GM18511 (cell line): ENCODE measurements around the gene KIRREL3.

ENCODE experiments used
- ATAC-seq: cut with Tn5 transposase; IDR thresholded peaks from one replicate; pipeline ENCODE4 v1.9.1; 2021; ENCODE audit warnings: mild to moderate bottlenecking, moderate library complexity; ENCODE audit not compliant: unreplicated experiment

Gene KIRREL3

DNA sequence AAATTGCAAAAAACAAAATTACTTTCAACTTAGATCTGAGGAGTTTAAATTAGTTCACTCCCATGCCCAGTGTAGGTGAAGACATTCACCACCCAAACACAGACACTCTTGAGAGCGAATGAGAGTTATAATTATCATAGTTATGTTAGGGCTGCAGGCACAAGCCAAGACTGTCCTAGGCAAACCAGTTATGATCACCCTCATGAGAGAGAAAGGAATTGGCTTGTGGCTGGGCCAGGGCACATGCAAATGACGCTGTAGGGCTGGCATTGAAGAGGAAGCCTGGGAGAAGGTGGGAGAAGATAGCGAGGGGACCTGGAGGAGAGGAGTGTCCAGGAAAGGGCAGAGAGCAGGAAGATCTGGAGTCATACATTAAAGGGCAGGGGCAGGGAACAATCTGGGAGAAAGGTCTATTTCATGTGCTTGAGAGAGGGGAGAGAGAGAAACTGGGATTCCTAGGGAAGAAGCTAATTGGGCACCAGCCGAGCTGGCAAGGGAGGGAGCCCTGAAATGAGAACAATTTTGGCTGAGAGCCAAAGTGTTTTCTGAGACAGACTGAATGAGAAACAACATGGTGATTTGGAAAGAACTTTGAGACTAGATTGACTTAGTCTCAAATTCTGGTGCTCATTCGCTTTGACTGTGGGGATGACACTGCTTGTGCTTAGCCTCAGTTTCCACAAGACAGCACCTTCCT is 279.9 kb downstream of the KIRREL3 start:
- no peak for ATAC-seq

DNA sequence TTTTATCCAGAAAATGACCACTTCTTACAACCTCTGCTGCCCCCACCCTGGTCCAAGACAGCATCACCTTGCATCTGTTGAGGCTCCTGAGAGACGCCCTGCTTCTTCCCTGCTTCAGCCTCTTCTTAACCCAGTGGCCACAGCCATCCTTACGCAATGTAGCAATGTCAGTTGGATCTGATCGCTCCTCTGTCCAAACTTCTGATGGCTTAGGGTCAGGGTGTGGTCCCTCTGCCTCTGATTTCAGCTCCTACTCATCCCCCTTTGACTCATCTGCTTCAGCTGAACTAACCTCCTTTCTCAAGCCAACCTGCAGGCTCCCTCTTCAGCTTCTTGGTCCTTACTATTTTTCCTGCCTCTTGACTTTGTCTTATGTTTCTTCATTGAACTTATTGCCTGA is 280.8 kb downstream of the KIRREL3 start:
- ATAC-seq = no peak

DNA sequence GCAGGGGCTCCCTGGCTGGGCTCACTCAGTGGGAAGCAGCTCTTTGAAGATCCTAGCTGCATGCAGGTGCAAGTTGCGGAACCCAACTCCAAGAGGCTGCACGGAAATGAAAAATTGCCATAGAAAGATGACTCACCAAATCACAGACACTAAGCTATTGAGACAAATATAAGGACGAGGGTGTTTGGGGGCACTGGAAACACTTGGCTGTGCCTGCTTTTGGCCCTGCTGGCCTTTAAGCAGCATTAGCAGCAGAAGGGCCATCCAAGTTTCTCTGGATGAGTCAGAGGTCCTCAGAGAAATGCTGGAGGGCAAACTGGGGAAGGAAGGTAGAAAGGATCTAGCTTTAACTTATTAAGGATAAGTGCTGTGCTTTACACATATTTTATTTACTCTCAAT is 282.3 kb downstream of the KIRREL3 start:
- ATAC-seq = no peak

DNA sequence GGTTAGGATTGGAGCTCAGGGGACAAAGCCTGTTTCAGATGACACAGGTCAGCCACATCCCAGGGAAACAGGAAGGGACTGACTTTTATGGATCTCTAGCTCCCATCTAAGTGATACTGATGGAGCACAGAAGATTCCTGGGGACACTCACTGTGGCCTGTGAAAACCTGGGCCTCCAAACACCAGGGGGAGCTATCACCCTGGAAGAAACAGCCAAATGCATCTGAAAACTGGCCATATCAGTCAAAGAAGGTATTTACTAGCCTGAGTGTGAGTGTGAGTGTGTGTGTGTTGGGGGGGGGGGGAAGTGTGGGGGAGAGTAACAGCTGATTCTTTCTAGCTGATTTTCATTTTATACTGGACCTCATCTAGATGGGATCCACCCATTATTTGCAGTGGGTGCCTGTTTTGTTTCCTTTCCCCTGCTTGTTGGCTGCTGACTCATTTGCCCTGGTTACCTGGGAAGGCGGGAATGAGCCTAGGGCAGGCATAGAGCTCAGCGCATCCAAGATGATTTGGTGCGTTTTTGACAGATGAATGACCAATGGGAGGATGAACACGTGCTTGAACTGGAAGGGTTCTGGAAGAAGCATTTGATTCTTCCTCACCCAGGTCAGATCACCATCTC is 284.0 kb downstream of the KIRREL3 start:
- ATAC-seq = no peak

DNA sequence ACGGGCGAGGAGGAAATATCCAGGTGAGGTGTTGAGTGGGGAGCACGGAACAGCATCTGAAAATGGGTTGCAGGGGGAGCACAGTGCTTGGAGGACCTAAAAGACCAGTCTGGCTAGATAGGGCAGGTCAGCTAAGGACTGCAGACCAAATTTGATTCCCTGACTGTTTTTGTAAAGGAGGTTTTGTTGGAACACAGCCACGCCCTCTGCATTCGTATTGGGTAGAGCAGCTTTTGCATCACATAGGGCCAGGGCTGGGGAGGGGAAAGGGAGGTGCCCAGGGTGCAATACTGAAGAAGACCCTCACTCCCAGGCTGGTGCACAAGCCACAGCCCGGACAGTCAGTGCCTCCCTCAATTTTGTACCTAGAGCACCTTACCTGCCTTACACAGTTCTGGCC is 286.8 kb downstream of the KIRREL3 start:
- ATAC-seq = no peak

DNA sequence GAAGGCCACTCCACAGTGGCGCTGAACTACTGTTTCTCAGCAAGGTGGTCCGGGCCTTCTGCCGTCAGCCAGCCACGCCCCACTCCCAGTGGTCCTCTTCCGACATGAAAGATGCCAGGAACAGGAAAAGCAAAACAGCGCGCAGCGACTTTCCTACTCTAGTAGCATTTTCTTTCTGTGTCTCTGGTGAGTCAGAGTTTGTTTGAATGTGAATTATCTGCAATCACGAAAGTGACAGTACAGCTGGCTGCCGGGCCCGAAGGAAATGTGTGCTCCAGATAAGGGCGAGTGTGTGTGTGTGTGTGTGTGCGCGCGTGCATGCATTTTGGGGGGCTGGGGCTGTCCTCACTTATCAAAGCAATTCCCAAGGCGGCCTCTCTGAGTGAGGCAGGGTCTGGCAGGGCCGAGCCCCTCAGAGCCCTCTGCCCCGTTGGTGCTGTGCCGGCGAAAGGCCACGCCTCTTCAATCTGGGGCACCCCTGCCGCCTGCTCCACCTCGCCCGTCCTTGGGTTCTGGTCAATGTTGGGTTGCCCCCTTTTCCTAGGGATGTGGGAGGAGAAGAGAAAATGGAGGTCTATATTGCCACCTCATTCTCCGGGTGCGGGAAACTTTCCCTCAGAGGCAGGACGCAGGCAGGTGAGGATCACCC is 288.5 kb downstream of the KIRREL3 start:
- no peak for ATAC-seq

DNA sequence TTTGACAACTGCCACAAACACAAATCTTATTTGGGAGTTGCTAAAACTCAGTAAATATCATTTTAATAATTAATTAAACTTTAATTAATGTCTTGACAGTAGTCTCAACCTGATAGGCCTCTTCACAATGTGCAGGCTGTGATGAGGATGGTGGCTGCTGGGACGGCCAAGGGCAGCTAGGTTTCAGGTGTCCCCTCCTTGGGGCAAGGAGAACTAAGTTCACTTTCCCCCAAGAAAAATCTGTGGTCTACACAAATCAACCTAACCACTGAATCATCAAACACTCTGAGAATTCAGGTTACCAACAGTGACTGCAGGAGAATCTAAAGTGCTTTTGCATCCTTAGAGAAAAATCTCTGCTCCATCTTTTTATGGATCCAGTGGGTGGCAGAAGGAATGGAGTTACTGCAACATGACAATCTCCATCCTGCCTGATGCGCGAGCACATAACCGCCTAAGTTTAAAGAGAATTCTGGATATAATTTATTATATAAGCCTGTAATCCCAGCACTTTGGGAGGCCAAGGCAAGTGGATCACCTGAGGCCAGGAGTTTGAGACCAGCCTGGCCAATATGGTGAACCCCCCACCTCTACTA is 289.7 kb downstream of the KIRREL3 start:
- ATAC-seq = no peak

DNA sequence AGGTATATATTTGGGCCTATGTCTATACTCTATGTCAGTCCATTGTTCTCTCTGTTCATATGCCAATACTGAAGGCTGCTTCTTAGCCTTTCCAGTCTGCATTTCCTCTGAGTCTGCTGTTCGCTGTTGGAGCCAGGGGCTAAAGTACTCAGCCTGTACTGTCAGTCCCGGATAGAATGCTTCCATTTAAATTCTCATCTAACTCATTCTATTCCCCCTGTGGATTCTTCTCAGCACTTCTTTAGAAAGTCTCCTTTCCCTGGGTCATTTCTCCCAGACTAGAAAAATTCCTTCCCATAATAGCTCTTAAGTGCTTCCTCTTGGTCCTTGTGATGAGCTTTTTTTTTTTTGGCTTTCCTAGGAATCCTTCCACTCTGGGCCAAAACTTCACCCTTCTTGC is 293.1 kb downstream of the KIRREL3 start:
- no peak for ATAC-seq

DNA sequence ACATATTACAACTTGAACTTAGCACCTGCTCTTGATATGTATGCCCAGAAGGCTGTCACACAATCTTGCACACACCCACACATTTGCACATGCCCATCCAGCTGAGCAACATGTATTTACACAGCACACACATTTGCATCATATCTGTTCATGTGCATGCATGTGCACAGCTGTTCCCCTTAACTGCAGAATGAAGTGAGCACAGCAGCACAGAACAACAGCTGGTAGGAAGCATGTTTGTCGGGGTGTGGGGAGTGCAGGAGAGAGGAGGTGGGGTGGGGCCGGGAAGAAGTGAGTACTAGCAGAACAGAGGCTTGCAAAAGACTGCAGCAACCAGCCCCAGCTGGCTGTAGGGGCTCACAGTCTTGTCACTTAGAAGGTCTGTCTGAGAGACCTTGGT is 296.5 kb downstream of the KIRREL3 start:
- no peak for ATAC-seq

DNA sequence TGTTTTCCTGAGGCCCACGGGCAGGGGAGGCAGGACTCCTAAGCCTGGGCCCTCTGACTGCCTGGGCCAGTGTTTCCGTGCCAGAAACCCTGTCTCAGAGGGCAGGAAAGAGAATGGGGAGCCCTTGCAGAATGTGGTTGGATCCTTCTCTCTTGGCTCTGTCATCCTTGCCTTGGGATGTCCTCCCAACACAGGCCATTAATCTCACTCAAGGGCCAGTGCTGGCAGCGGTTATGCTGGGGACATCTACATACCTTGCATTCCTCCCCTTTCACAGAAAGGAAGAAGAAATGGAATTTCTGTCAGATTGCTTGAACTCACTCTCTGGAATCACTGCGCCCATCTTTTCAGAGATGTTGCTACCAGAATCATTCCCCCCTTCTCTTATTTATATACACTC is 296.9 kb downstream of the KIRREL3 start:
- ATAC-seq = no peak

DNA sequence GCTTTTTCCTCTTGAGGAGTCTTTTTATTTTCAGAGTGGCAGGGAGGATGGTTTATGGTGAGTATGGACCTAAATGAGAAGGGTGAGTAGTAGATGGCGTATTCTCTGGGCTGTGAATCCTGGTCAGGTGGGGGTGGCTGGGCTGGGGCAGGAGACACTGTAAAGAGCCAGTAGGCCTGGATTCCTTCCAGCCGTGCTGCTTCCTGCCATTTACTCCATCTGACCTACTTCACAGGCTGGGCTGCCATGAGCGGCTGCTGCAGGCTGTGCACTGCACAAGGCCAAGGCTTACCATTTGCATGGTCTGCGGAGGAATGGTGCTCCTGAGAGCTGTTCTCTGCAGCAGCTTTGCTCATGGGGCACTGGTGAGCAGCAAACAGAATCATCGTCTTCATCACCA is 297.6 kb downstream of the KIRREL3 start:
- ATAC-seq = no peak

DNA sequence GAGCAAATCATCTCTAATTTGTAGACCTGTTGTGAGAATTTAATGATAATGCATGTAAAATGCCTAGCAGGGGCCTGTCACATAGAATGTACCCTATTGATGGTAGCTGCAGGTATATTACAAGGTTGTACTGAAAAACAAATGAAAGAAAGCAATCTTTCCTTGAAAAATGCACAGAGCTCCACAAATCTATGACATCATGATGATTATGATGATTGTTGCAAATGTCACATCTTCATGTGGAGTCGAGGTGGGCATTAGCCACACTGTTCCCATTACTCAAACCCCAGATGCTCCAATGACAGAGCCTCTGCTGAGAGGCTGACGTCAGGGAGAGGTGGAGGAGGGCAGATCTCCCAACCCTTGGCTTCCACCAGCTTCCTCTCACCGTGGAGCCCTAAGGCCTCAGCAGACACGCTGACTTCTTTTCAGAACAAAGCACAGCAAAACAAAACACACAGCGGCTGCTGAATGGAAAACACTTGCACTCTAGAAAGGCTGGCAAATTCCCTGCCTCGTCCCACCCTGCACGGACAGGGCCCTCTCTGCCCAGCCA is 298.3 kb downstream of the KIRREL3 start:
- no peak for ATAC-seq

DNA sequence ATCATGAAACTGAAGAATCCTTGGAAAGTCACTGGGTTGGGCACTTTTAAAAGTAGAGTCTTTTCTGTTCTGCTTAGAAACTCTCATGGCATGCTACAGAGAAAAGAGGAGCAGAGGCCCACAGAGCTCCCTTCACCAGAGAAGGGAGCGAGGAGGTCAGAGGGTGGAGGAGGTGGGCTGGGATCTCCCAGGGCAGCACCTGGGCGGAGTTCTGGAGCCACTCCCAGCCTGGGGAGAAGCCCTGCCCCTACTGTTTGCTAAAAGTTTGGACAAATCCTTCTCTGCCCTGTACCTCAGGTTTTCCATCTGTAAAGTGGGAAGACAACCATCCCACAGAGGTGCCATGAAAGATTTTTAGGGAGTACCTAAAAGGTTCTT is 299.1 kb downstream of the KIRREL3 start:
- peak; percentile 14 for ATAC-seq

DNA sequence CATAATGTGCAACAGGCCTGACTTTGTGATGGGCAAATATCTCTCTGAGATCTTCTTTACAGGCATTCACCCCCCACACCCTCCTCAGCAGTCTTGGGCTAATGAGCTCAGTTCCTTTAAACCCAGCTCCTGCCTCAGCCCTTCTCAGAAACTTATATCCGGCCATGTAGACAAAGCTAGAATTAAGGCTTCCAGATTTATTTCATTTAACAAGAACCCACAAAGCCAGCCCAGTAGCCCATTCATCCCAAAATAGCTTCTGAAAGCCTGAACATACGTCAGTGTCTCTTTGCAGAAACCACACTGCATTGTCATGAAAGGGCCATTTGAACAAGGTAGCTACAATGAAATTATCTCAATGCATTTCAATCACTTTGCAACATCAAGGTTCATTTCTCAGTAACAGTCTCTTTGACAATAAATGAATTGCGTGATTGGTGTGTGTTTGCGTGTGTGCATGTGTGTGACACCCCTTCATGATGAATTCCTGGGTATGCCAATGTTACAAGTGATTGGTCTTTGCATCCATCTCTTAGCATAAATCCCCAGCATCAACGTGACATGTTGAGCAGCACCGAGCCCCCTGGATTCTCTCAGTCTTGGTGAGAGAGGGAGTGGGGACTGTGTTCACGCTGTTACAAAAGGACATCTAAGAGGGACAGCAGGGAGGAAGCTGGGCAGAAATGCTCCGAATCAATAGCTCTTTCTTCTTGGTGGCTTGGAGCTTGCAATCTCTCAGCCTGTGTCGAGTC is 299.6 kb downstream of the KIRREL3 start:
- ATAC-seq = peak; percentile 81

DNA sequence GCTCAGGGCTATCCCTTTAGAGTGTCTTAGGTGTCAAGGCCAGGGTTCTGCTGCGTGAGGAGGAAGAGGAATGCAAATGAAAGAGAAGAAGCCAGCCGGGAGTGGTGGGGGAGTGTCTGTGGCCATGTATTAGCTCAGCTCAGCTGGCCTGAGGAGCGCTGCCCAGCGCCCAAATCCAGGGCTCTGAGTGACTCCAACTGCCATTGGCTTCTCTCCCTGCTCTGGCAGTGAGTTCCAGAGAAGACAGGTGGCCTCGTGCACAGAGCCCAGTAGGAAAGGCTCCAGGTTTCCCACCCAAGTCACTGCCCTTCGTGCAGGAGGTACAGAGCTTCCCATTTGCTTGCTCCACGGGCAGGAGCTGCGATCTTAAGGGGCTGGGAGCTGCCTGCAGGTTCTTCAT is 302.0 kb downstream of the KIRREL3 start:
- ATAC-seq = no peak

DNA sequence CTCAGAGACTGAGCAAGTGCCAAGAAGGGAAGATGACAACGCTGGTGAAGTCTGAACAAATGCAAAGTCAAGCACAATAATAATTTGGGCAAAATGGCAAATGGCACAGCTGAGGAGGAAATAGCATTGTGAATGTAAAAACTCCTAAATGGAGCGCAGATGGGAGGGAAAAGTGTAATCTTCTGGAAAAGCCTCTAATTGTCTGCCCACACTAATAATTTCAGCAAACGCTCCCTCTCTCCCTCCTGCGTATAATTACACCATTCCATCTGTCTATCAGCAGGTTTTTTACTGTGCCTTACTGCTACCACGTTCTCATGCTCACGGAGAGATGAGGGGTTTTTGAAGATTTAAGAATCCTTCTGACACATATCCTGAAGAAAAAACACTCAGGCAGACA is 302.6 kb downstream of the KIRREL3 start:
- no peak for ATAC-seq

DNA sequence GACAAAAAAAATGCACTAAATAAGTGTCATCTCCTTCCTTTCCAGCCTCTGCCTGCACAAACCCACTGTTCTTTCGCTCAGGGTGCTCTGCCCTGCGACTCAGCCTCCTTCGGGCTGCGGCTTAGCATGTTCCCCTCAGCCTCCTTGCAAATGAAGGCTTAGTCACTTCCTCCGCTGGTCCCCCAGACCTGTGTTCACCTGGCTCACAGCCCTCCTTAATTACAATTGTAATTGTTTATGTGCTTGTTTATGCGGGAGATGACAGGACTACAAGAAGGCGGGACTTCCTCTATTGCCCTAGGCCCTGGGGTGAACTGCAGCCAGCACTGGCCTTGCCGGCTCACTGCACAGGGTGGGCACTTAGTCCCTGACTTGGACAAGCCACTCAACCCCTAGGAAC is 303.6 kb downstream of the KIRREL3 start:
- ATAC-seq = no peak

DNA sequence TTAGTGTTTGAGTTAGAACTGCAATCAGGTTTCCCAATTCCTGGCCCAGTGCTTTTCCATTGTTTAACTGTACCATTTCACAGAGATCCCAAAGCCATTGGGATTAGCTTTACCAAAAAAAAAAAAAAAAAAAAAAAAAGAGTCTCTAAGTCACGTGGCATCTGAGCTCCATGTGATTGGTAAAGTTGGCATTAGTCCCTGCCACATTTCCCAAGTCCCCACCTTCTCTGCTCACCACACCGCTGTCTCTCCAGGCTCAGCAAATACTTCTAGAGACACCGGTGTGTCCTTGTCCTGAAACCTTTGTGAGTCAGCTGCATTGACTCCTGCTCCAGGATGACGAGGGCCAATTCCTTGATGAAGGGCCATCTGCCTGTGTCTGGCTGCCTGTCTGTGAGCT is 305.3 kb downstream of the KIRREL3 start:
- no peak for ATAC-seq

DNA sequence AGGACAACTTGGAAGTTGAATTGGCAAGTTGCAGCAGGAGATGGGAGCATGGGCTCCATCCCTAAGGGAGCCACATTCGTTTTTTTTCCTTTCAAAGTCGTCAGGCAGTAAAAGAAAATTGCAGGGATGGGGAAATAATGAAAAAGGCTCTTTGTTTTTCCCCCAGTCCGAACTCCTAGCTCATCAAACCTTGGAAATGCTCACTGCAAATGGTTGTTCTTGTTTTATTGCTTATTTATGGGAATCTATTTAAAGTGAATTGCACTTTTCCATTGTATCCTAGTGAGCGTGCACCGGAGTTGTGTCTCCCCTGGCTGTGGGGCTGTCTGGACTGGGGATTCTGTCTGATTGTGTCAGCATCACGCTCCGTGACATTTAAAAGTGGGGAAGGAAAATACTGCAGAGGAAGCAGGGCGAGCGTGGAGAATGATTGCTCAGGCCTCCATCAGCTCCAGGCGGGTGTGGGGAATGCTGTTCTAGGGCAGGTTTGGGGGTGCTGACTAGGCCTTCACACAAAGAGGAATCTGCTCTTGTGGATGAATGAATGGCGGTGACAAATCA is 306.4 kb downstream of the KIRREL3 start:
- no peak for ATAC-seq

DNA sequence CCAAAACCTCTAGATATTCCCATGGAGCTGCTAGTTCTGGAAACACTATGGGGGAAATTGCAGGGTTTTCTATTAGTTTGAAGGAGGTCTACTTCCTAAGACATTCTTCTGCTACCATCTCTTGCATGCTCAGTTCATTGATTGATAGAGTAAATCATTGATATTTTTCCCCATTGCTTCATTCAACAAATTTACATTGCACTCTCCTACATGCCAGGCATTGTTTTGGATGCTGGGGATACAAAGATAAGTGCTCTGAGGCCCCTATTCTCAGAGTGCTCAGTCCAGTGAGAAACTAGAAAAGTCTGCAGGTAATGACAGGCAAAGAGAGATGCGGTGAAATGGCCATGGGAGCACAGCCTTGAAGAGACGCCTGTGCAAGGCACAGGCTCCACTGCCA is 313.1 kb downstream of the KIRREL3 start:
- no peak for ATAC-seq

DNA sequence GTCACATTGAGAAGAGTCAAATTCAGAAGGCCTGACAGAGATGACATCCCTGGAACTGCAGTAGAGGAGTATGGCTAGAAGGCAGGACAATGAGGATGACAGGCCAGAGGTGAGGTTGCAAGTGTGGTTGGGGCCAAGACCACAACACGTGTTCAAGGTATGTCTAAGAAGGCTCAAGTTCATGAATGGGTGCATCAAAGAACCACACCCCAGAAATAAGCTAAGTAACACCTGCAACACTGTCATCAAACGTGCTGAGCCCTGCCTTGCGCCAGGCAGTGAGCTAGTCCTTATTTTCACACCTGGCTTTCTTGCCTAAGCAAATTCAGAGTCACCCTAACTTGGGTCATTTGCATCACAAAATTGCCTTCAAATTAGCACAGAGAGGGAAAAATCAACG is 313.6 kb downstream of the KIRREL3 start:
- no peak for ATAC-seq
